ENCODE results near the gene RFT1. TPM values are rescaled to one million over a fixed set of nuclear protein-coding genes. Genes with fewer than 3 reads are reported as not detected.

RFT1 gene
- total and polyA plus RNA-seq, 2 of the 13 experiments (the other 11 are each of a cell fraction or from before 2014, with no cell fraction given) = 23.2 to 37.0 TPM

GRCh38 chr3:53132347-53132746 is 2.1 kb upstream of the RFT1 start (continued):
- no peak for TF ChIP-seq PRDM15 (CRISPR knock-in tag; IDR thresholded peaks at IDR 0.05)
- TF ChIP-seq ZNF597 (CRISPR knock-in tag; IDR thresholded peaks at IDR 0.05) = no peak
- TF ChIP-seq MAF1 (CRISPR knock-in tag; IDR thresholded peaks at IDR 0.05; ENCODE audit: borderline replicate concordance) = no peak
- TF ChIP-seq ZFP90 (CRISPR knock-in tag; IDR thresholded peaks at IDR 0.05; ENCODE audit: borderline replicate concordance) = no peak
- TF ChIP-seq ZNF782 (CRISPR knock-in tag; IDR thresholded peaks at IDR 0.05; ENCODE audit: borderline replicate concordance) = no peak
- TF ChIP-seq CENPX (CRISPR knock-in tag; IDR thresholded peaks at IDR 0.05) = no peak
- no peak for TF ChIP-seq NR3C1 (CRISPR knock-in tag; IDR thresholded peaks at IDR 0.05)
- TF ChIP-seq FOSL2 (CRISPR knock-in tag; IDR thresholded peaks at IDR 0.05) = peak; percentile 49
- 0 out of 2 replicates have a peak, but pooled peaks have one; percentile 3 for TF ChIP-seq PRDM10 (CRISPR knock-in tag; IDR thresholded peaks at IDR 0.05; ENCODE audit: low read depth)
- TF ChIP-seq RARA (CRISPR knock-in tag; IDR thresholded peaks at IDR 0.05) = peak; percentile 72
- no peak for TF ChIP-seq MAX (IDR thresholded peaks at IDR 0.05)
- TF ChIP-seq HOXA3 (CRISPR knock-in tag; IDR thresholded peaks at IDR 0.05) = no peak
- no peak for TF ChIP-seq ZNF572 (CRISPR knock-in tag; IDR thresholded peaks at IDR 0.05)
- no peak for TF ChIP-seq ZNF816 (CRISPR knock-in tag; IDR thresholded peaks at IDR 0.05; ENCODE audit: borderline replicate concordance)
- TF ChIP-seq SRY (CRISPR knock-in tag; IDR thresholded peaks at IDR 0.05) = no peak
- TF ChIP-seq IRX3 (CRISPR knock-in tag; IDR thresholded peaks at IDR 0.05; ENCODE audit: borderline replicate concordance, low read depth) = no peak
- 0 out of 2 replicates have a peak, but pooled peaks have one; percentile 27 for TF ChIP-seq IKZF5 (CRISPR knock-in tag; IDR thresholded peaks at IDR 0.05)
- TF ChIP-seq ZBTB1 (CRISPR knock-in tag; IDR thresholded peaks at IDR 0.05; ENCODE audit: borderline replicate concordance) = no peak
- TF ChIP-seq MTA3 (CRISPR knock-in tag; IDR thresholded peaks at IDR 0.05) = no peak
- no peak for TF ChIP-seq ZNF746 (CRISPR knock-in tag; IDR thresholded peaks at IDR 0.05)
- TF ChIP-seq ZKSCAN1 (IDR thresholded peaks at IDR 0.05; ENCODE audit: low read length) = no peak
